ENCODE measurements around the gene ZNF581.

- no peak for TF ChIP-seq POLR2A (IDR thresholded peaks at IDR 0.05)
- TF ChIP-seq, protein P1, sequence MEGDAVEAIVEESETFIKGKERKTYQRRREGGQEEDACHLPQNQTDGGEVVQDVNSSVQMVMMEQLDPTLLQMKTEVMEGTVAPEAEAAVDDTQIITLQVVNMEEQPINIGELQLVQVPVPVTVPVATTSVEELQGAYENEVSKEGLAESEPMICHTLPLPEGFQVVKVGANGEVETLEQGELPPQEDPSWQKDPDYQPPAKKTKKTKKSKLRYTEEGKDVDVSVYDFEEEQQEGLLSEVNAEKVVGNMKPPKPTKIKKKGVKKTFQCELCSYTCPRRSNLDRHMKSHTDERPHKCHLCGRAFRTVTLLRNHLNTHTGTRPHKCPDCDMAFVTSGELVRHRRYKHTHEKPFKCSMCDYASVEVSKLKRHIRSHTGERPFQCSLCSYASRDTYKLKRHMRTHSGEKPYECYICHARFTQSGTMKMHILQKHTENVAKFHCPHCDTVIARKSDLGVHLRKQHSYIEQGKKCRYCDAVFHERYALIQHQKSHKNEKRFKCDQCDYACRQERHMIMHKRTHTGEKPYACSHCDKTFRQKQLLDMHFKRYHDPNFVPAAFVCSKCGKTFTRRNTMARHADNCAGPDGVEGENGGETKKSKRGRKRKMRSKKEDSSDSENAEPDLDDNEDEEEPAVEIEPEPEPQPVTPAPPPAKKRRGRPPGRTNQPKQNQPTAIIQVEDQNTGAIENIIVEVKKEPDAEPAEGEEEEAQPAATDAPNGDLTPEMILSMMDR (IDR thresholded peaks at IDR 0.05 in 4 of 5, conservative IDR thresholded peaks at IDR 0.05 in 1 of 5), result no peak
Measured at GRCh38 chr19:55611983-55612645, 31.3 kb upstream of the ZNF581 start.

All from gastrocnemius medialis (tissue), 4 donors.